ENCODE data around the gene RAD51B.

The RAD51B gene

GRCh38 chr14:67942080-67942710 is 122.6 kb downstream of the RAD51B start:
- no peak for TF ChIP-seq CTCF (IDR thresholded peaks at IDR 0.05; ENCODE audit: low read depth, low read length, missing control alignments)
- DNase-seq (ENCODE audit: low read depth), result no peak
- H3K4me3 ChIP-seq (ENCODE audit: low read depth, low read length), result no peak overlapping the region

GRCh38 chr14:67943947-67944346 is 124.4 kb downstream of the RAD51B start:
- no peak overlapping the region for H3K4me3 ChIP-seq (ENCODE audit: low read depth, low read length)
- TF ChIP-seq CTCF (IDR thresholded peaks at IDR 0.05; ENCODE audit: low read depth, low read length, missing control alignments), result peak; percentile 53
- DNase-seq (ENCODE audit: low read depth), result peak; percentile 40

GRCh38 chr14:67944605-67945004 is 125.0 kb downstream of the RAD51B start:
- no peak overlapping the region for H3K4me3 ChIP-seq (ENCODE audit: low read depth, low read length)
- no peak for TF ChIP-seq CTCF (IDR thresholded peaks at IDR 0.05; ENCODE audit: low read depth, low read length, missing control alignments)
- no peak for DNase-seq (ENCODE audit: low read depth)

GRCh38 chr14:67949771-67950170 is 130.2 kb downstream of the RAD51B start:
- DNase-seq (ENCODE audit: low read depth), result no peak
- H3K4me3 ChIP-seq (ENCODE audit: low read depth, low read length), result no peak overlapping the region
- no peak for TF ChIP-seq CTCF (IDR thresholded peaks at IDR 0.05; ENCODE audit: low read depth, low read length, missing control alignments)

- TF ChIP-seq CTCF (IDR thresholded peaks at IDR 0.05; ENCODE audit: low read depth, low read length, missing control alignments), result no peak
- no peak overlapping the region for H3K4me3 ChIP-seq (ENCODE audit: low read depth, low read length)
- no peak for DNase-seq (ENCODE audit: low read depth)
These were observed 130.8 kb downstream of the RAD51B start for GRCh38 chr14:67950386-67950785.

GRCh38 chr14:67951529-67952135 is 132.1 kb downstream of the RAD51B start:
- DNase-seq (ENCODE audit: low read depth), result no peak
- no peak overlapping the region for H3K4me3 ChIP-seq (ENCODE audit: low read depth, low read length)
- no peak for TF ChIP-seq CTCF (IDR thresholded peaks at IDR 0.05; ENCODE audit: low read depth, low read length, missing control alignments)

- DNase-seq (ENCODE audit: low read depth), result no peak
- no peak overlapping the region for H3K4me3 ChIP-seq (ENCODE audit: low read depth, low read length)
- no peak for TF ChIP-seq CTCF (IDR thresholded peaks at IDR 0.05; ENCODE audit: low read depth, low read length, missing control alignments)
These were observed 132.8 kb downstream of the RAD51B start for GRCh38 chr14:67952381-67952780.
